Measurements from ENCODE around the gene OMP. TPM values are rescaled to one million over a fixed set of nuclear protein-coding genes. Genes with fewer than 3 reads are reported as not detected.

The OMP gene
- total RNA-seq, 2 experiments from 2014 or later = not detected

GRCh38 chr11:77104727-77105126 is 2.1 kb downstream of the OMP start:
- Histone ChIP-seq H3K4me1 (ENCODE audit: insufficient read depth, low read length, poor library complexity, severe bottlenecking) (no peaks in the 10 kb centered on the region), H3K36me3 (ENCODE audit: insufficient read depth, low read length) (no peaks in the 10 kb centered on the region), H3K9me2 (ENCODE audit: insufficient read depth, low read length) (no peaks in the 10 kb centered on the region), H4K20me1 (ENCODE audit: insufficient read depth, low read length) (no peaks in the 10 kb centered on the region), H3K27ac (ENCODE audit: low read depth, low read length, poor library complexity, severe bottlenecking) (no peak overlapping the region), H3K4me3 (ENCODE audit: low read depth, low read length, poor library complexity, severe bottlenecking) (no peak overlapping the region), H3K4me2 (ENCODE audit: low read length) (no peak overlapping the region), H3K9me3 (ENCODE audit: low read length) (no peaks in the 10 kb centered on the region), H2AFZ (ENCODE audit: low read length) (no peak overlapping the region), H3K79me2 (ENCODE audit: insufficient read depth, low read depth, low read length) (no peaks in the 10 kb centered on the region)
- intact Hi-C loops (cut with micrococcal nuclease; ENCODE audit: unreplicated experiment) = no loop called here
- ChIA-PET POLR2A (no interaction called here), CTCF (ENCODE audit: unreplicated experiment) (no interaction called here)
- TF ChIP-seq, protein P1, sequence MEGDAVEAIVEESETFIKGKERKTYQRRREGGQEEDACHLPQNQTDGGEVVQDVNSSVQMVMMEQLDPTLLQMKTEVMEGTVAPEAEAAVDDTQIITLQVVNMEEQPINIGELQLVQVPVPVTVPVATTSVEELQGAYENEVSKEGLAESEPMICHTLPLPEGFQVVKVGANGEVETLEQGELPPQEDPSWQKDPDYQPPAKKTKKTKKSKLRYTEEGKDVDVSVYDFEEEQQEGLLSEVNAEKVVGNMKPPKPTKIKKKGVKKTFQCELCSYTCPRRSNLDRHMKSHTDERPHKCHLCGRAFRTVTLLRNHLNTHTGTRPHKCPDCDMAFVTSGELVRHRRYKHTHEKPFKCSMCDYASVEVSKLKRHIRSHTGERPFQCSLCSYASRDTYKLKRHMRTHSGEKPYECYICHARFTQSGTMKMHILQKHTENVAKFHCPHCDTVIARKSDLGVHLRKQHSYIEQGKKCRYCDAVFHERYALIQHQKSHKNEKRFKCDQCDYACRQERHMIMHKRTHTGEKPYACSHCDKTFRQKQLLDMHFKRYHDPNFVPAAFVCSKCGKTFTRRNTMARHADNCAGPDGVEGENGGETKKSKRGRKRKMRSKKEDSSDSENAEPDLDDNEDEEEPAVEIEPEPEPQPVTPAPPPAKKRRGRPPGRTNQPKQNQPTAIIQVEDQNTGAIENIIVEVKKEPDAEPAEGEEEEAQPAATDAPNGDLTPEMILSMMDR (conservative IDR thresholded peaks at IDR 0.05; ENCODE audit: low read length) = no peak
- no TSS peak for BruUV-seq (replicated peaks)
- no peak for DNase-seq (ENCODE audit: low spot score)

DNA sequence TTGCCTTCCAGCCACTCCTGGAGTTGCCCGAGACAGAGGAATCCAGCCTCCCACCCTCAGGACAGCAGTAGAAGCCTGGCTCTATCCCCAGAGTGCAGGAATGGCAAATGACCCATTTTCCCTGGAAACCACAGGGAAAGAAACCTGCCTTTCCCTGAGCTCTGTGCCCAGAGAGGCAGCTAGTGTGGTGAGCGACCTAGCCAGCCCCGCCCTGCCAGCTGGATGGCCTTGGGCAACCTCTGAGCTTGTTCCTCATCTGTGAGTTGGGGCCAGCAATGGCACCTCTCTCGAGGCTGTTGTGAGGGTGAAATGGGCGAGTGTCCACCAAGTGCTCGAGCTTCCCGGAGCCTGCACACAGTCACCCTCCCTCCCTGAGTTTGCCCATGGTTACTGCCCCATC is 3.7 kb downstream of the OMP start:
- Histone ChIP-seq H2AFZ (ENCODE audit: low read length) (no peak overlapping the region), H3K36me3 (ENCODE audit: insufficient read depth, low read length) (no peaks in the 10 kb centered on the region), H4K20me1 (ENCODE audit: insufficient read depth, low read length) (no peaks in the 10 kb centered on the region), H3K9me3 (ENCODE audit: low read length) (no peaks in the 10 kb centered on the region), H3K79me2 (ENCODE audit: insufficient read depth, low read depth, low read length) (no peaks in the 10 kb centered on the region), H3K4me3 (ENCODE audit: low read depth, low read length, poor library complexity, severe bottlenecking) (no peak overlapping the region), H3K27ac (ENCODE audit: low read depth, low read length, poor library complexity, severe bottlenecking) (no peak overlapping the region), H3K9me2 (ENCODE audit: insufficient read depth, low read length) (no peaks in the 10 kb centered on the region), H3K4me2 (ENCODE audit: low read length) (no peak overlapping the region), H3K4me1 (ENCODE audit: insufficient read depth, low read length, poor library complexity, severe bottlenecking) (no peaks in the 10 kb centered on the region)
- no peak for DNase-seq (ENCODE audit: low spot score)
- no peak for TF ChIP-seq EZH2phosphoT487 (IDR thresholded peaks at IDR 0.05; ENCODE audit: borderline replicate concordance, low read depth, low read length)
- TF ChIP-seq, protein P1 (conservative IDR thresholded peaks at IDR 0.05; ENCODE audit: low read length) = no peak
- intact Hi-C loops (cut with micrococcal nuclease; ENCODE audit: unreplicated experiment) = no loop called here
- BruUV-seq (replicated peaks) = no TSS peak
- CTCF ChIA-PET (ENCODE audit: unreplicated experiment) = no interaction called here
- POLR2A ChIA-PET = interaction anchor here (0.6 kb wide), 1 partner anchor 59 kb away, joined by 3 read pairs; no protein-coding TSS in a partner anchor

DNA sequence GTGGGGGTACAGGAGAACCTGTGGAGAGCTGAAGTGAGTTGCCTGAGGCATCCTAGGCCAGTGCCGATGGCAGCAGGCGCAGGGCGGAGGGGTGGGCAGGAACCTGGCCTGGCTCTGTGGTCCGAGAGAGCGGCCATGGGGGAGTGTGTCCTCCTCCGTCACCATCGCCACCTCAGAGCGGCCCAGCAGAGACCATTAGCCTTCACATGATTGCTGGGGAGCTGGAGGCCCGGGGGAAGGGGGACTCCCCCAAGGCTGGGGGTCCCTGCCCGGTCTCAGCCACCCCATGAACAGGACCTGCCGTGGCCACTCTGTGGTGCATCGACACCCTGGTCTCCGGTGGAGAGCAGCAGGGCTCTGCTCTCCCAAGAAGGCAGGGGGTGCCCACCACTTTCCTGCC is 4.1 kb downstream of the OMP start:
- no peak overlapping the region for H3K4me3 ChIP-seq (ENCODE audit: low read depth, low read length, poor library complexity, severe bottlenecking)
- H4K20me1 ChIP-seq (ENCODE audit: insufficient read depth, low read length) = no peaks in the 10 kb centered on the region
- H3K4me2 ChIP-seq (ENCODE audit: low read length) = no peak overlapping the region
- H3K36me3 ChIP-seq (ENCODE audit: insufficient read depth, low read length) = no peaks in the 10 kb centered on the region
- H2AFZ ChIP-seq (ENCODE audit: low read length) = no peak overlapping the region
- no peak for DNase-seq (ENCODE audit: low spot score)
- CTCF ChIA-PET (ENCODE audit: unreplicated experiment) = interaction anchor here (0.6 kb wide), 1 partner anchor 25 kb away, joined by 3 read pairs; no protein-coding TSS in a partner anchor
- no peaks in the 10 kb centered on the region for H3K79me2 ChIP-seq (ENCODE audit: insufficient read depth, low read depth, low read length)
- no peaks in the 10 kb centered on the region for H3K9me2 ChIP-seq (ENCODE audit: insufficient read depth, low read length)
- no peaks in the 10 kb centered on the region for H3K9me3 ChIP-seq (ENCODE audit: low read length)
- no peak for TF ChIP-seq EZH2phosphoT487 (IDR thresholded peaks at IDR 0.05; ENCODE audit: borderline replicate concordance, low read depth, low read length)
- TF ChIP-seq, protein P1 (conservative IDR thresholded peaks at IDR 0.05; ENCODE audit: low read length) = no peak
- no peak overlapping the region for H3K27ac ChIP-seq (ENCODE audit: low read depth, low read length, poor library complexity, severe bottlenecking)
- no peaks in the 10 kb centered on the region for H3K4me1 ChIP-seq (ENCODE audit: insufficient read depth, low read length, poor library complexity, severe bottlenecking)
- intact Hi-C loops (cut with micrococcal nuclease; ENCODE audit: unreplicated experiment) = no loop called here
- no TSS peak for BruUV-seq (replicated peaks)
- POLR2A ChIA-PET = no interaction called here

Data from OCI-LY7 (cell line).